ENCODE results near the gene PTPRD. TPM values are rescaled to one million over a fixed set of nuclear protein-coding genes. Genes with fewer than 3 reads are reported as not detected.

The PTPRD gene
- total and polyA plus RNA-seq, 2 of the 4 experiments (the other 2 are of a cell fraction) = 0.07 to 0.18 TPM

DNA sequence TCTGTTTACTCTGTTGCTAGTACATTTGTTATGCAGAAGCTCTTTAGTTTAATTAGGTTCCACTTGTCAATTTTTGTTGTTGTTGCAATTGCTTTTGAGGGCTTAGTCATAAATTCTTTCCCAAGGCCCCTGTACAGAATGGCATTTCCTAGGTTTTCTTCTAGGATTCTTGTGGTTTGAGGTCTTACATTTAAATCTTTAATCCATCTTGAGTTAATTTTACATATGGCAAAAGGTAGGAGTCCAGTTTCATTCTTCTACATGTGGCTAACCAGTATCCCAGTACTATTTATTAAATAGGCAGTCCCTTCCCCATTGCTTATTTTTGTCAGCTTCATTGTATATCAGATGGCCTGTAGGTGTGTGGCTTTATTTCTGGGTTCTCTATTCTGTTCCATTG is 792.4 kb downstream of the PTPRD start:
- no peak overlapping the region for H2AFZ ChIP-seq (replicated peaks; ENCODE audit: low read length, poor library complexity)
- H3K4ac ChIP-seq (ENCODE audit: low read depth, low read length) = no peak overlapping the region
- no peak overlapping the region for H2AK9ac ChIP-seq (replicated peaks; ENCODE audit: low read depth, low read length, poor library complexity)
- no peak overlapping the region for H3K27ac ChIP-seq (ENCODE audit: insufficient read depth, low read length)
- no peak overlapping the region for H2BK15ac ChIP-seq (ENCODE audit: low read depth, low read length)
- no peak overlapping the region for H4K5ac ChIP-seq (ENCODE audit: low read depth, low read length)
- intact Hi-C loops (cut with micrococcal nuclease) = loop anchor here (5.0 kb wide), 1 partner anchor 1742 kb away; no protein-coding TSS in a partner anchor
- no peak overlapping the region for H4K91ac ChIP-seq (ENCODE audit: insufficient read depth, low read depth, low read length)
- TF ChIP-seq RCOR1 (IDR thresholded peaks at IDR 0.05; ENCODE audit: insufficient replicate concordance, low read length) (no peak), NFE2L2 (IDR thresholded peaks at IDR 0.05; ENCODE audit: low read depth, low read length) (no peak), FOS (IDR thresholded peaks at IDR 0.05; ENCODE audit: low read depth, low read length) (no peak), SMC3 (IDR thresholded peaks at IDR 0.05; ENCODE audit: low read depth, low read length) (no peak), MAZ (IDR thresholded peaks at IDR 0.05; ENCODE audit: borderline replicate concordance, low read depth, low read length) (no peak), POLR2A (IDR thresholded peaks at IDR 0.05; ENCODE audit: low read depth, low read length) (no peak), MXI1 (IDR thresholded peaks at IDR 0.05; ENCODE audit: borderline replicate concordance, low read depth, low read length) (no peak), CHD1 (IDR thresholded peaks at IDR 0.05; ENCODE audit: low read depth, low read length) (no peak), RFX5 (IDR thresholded peaks at IDR 0.05; ENCODE audit: low read depth, low read length) (no peak)
- TF ChIP-seq, protein P1, sequence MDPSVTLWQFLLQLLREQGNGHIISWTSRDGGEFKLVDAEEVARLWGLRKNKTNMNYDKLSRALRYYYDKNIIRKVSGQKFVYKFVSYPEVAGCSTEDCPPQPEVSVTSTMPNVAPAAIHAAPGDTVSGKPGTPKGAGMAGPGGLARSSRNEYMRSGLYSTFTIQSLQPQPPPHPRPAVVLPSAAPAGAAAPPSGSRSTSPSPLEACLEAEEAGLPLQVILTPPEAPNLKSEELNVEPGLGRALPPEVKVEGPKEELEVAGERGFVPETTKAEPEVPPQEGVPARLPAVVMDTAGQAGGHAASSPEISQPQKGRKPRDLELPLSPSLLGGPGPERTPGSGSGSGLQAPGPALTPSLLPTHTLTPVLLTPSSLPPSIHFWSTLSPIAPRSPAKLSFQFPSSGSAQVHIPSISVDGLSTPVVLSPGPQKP (IDR thresholded peaks at IDR 0.05; ENCODE audit: borderline replicate concordance, low read depth, low read length) = no peak
- TF ChIP-seq, protein P2, sequence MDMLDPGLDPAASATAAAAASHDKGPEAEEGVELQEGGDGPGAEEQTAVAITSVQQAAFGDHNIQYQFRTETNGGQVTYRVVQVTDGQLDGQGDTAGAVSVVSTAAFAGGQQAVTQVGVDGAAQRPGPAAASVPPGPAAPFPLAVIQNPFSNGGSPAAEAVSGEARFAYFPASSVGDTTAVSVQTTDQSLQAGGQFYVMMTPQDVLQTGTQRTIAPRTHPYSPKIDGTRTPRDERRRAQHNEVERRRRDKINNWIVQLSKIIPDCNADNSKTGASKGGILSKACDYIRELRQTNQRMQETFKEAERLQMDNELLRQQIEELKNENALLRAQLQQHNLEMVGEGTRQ (IDR thresholded peaks at IDR 0.05; ENCODE audit: low read depth, low read length) = no peak
- no peak overlapping the region for H2BK20ac ChIP-seq (ENCODE audit: low read depth, low read length)
- no peak overlapping the region for H3K4me3 ChIP-seq (ENCODE audit: insufficient read depth, low read depth, low read length)
- DNase-seq = no peak
- H3K14ac ChIP-seq (replicated peaks; ENCODE audit: low read depth, low read length) = no peak overlapping the region
- ChIA-PET POLR2A (ENCODE audit: unreplicated experiment) (no interaction called here), CTCF (no interaction called here)
- ATAC-seq (ENCODE audit: low read depth) = no peak
- dilution Hi-C loops (cut with HindIII; ENCODE audit: low sequenced_read_pairs, unreplicated experiment) = no loop called here
- no peak overlapping the region for H3K9ac ChIP-seq (ENCODE audit: low read depth, low read length)
- H3K56ac ChIP-seq (ENCODE audit: extremely low read depth, insufficient read depth, low read length) = no peak overlapping the region
- no TSS peak for BruUV-seq (replicated peaks)
- H2BK120ac ChIP-seq (ENCODE audit: low read depth, low read length) = no peak overlapping the region
- H2AK5ac ChIP-seq (ENCODE audit: low read depth, low read length) = no peak overlapping the region
- no peak overlapping the region for H3K4me2 ChIP-seq (ENCODE audit: low read depth, low read length)
- no peaks in the 10 kb centered on the region for H3K79me1 ChIP-seq (ENCODE audit: low read depth in 1 of 2, low read length in 2 of 2)
- peaks cover 3% of the 10 kb centered on the region; the same call in 1 of the 2 replicates for H3K9me3 ChIP-seq (ENCODE audit: control insufficient read depth, insufficient read depth, low read length)
- no peak overlapping the region for H4K8ac ChIP-seq (ENCODE audit: low read depth in 2 of 2, low read length in 2 of 2)
- H4K20me1 ChIP-seq (ENCODE audit: insufficient read depth, low read length) = no peaks in the 10 kb centered on the region
- no peaks in the 10 kb centered on the region for H3K27me3 ChIP-seq (ENCODE audit: control insufficient read depth, insufficient read depth, low read length)
- no peaks in the 10 kb centered on the region for H3K4me1 ChIP-seq (ENCODE audit: control insufficient read depth, insufficient read depth, low read length)
- H3K36me3 ChIP-seq (ENCODE audit: control insufficient read depth, insufficient read depth, low read length) = no peaks in the 10 kb centered on the region
- H3K23ac ChIP-seq (ENCODE audit: low read depth, low read length) = no peak overlapping the region
- H2BK5ac ChIP-seq (ENCODE audit: low read depth, low read length, poor library complexity, severe bottlenecking) = no peak overlapping the region
- in situ Hi-C loops (cut with MboI; ENCODE audit: low sequenced_read_pairs) = no loop called here
- H3K18ac ChIP-seq (ENCODE audit: low read depth, low read length) = no peak overlapping the region
- H3K9me1 ChIP-seq (ENCODE audit: insufficient read depth, low read length) = no peaks in the 10 kb centered on the region
